ENCODE measurements around the gene KRTAP9-3.
"Not testable (repeated sequence)": the region's sequence is repeated elsewhere in the genome, so short reads cannot be mapped to it uniquely, and the experiment has no call there.

KRTAP9-3 gene

DNA sequence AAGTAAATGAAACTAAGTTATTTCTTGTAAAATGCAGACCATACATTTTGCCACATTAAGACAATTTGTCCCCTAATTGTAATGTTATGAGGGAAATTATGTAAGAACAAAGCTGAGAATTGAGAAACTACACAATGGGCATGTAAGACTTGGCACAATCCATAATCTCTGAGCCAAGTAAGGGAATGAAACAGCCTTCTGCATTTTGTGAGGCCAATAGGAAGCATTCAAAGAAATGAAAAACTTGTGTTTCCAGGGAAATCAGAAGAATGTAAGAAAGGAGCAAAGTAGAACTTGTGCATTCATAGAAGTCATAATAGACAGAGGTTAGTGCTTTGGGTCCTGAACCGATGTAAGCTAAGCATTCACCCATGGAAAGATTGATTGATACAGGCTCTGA is 19.0 kb downstream of the KRTAP9-3 start:
- DNase-seq = no peak

DNA sequence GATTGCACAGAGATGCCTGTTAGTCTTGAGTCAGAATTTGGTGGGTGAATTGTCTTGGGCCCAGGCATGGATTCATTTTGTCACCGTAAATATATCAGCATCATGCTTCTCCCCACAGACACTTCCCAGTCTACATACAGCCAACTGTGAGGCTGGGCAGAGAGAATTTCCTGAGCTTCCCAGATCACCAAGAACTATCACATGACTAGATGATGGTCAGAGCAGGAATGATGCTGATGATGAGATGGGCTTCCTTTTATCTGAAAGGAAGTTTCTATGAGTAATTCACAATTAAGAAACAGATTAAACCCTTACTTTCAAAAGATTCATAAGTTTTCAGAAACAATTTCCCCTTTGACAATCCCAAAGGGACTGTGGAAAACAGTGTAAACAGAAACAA is 22.6 kb downstream of the KRTAP9-3 start:
- DNase-seq = no peak

GRCh38 chr17:41255381-41256290 is 23.4 kb downstream of the KRTAP9-3 start, which contains the start of gene KRTAP9-9:
TSS of gene KRTAP9-9 (plus strand) at chr17:41255384.
- not testable (repeated sequence) for DNase-seq

GRCh38 chr17:41256291-41256685 is 24.0 kb downstream of the KRTAP9-3 start:
- DNase-seq = no peak

DNA sequence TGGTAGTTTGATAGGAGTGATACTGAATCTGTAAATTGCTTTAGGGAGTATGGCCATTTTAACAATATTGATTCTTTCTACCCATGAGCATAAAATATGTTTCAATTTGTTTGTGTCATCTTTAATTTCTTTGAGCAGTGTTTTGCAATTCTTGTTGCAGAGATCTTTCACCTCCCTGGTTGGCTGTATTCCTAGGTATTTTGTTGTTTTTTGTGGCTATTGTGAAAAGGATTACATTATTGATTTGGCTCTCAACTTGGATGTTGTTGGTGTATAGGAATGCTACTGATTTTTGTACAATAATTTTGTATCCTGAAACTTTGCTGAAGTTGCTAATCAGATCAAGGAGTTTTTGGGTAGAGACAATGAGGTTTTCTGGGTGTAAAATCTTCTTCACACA is 26.2 kb downstream of the KRTAP9-3 start:
- DNase-seq = no peak

DNA sequence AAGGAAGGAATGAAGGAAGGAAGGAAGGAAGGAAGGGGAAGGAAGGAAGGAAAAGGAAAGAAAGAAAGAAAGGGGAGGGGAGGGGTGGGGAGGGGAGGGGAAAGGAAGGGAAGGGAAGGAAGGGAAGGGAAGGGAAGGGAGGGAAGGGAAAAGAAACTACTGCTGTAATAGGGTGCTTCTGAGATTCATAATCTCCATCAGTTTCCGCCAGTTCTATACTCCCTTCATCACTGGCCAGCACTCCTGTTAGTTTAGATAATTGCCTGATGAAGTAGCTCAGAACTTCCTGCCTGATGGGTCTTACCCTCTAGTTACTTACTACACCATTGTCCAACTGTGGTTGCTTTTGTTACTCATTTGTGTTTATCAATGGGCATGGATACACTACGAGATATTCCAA is 31.0 kb downstream of the KRTAP9-3 start:
- DNase-seq = no peak

- DNase-seq = no peak
Observed at GRCh38 chr17:41264599-41264998, 32.4 kb downstream of the KRTAP9-3 start.

GRCh38 chr17:41265078-41265477 is 32.8 kb downstream of the KRTAP9-3 start, which contains the start of gene KRTAP9-6:
TSS of gene KRTAP9-6 (plus strand) at chr17:41265378. CDS start at chr17:41265378, 0 bp downstream.
- DNase-seq = no peak

- DNase-seq = no peak
Observed at GRCh38 chr17:41267711-41268110, 35.5 kb downstream of the KRTAP9-3 start.

DNA sequence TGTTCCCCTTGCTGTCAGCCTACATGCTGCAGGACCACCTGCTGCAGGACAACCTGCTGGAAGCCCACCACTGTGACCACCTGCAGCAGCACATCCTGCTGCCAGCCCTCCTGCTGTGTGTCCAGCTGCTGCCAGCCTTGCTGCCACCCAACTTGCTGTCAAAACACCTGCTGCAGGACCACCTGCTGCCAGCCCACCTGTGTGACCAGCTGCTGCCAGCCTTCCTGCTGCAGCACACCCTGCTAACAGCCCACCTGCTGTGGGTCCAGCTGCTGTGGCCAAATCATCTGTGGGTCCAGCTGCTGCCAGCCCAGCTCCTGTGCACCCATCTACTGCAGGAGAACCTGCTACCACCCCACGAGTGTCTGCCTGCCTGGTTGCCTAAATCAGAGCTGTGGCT is 39.1 kb downstream of the KRTAP9-3 start:
- not testable (repeated sequence) for DNase-seq

DNA sequence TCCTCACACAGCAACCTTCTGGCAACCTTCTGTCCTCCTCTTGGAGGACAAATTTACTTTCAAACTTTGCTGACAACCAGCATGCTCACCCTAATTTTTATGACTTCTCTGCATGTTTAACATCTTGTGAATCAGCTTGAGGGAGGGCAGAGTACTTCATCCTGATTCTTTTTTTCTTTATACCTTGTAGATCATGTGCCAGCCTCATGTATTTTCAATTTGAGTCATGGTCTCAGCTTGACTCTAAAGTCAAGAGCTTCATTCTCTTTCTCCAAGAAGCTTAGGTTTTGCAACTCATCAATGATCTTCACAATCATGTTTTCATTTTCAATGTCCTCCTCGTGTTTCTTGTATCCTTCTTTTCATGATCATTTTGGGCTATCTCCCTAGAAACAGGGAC is 39.6 kb downstream of the KRTAP9-3 start:
- DNase-seq = no peak

DNA sequence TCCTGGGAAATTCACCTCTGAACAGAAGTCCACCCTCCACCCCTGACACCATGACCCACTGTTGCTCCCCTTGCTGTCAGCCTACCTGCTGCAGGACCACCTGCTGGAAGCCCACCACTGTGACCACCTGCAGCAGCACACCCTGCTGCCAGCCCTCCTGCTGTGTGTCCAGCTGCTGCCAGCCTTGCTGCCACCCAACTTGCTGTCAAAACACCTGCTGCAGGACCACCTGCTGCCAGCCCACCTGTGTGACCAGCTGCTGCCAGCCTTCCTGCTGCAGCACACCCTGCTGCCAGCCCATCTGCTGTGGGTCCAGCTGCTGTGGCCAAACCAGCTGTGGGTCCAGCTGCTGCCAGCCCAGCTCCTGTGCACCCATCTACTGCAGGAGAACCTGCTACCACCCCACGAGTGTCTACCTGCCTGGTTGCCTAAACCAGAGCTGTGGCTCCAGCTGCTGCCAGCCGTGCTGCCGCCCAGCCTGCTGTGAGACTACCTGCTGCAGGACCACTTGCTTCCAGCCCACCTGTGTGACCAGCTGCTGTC is 43.5 kb downstream of the KRTAP9-3 start, which contains the start of gene KRTAP9-7:
Gene KRTAP9-7, plus strand, starts transcription at position 51 of the 543 bp plus-strand sequence. Its CDS starts 0 bp downstream, at position 51.
- DNase-seq = not testable (repeated sequence)

- DNase-seq = no peak
Observed at GRCh38 chr17:41278176-41278955, 46.1 kb downstream of the KRTAP9-3 start.

Data from CD4-positive, alpha-beta T cell treated with Interleukin-15 for 1 hour (primary cell).